MCF 10A (cell line): ENCODE data around the gene KIFBP. TPM values are rescaled to one million over a fixed set of nuclear protein-coding genes. Genes with fewer than 3 reads are reported as not detected.

Experiments used
- BruUV-seq: library from RNA; stranded (reverse); fragments of 400-500 nt; replicated peaks from 2 replicates; lab custom pipeline; 2021; lab: Mats Ljungman, UMichigan
- CTCF ChIA-PET: fragments of 300-600 bp; sonication (Branson Sonifier 250); formaldehyde crosslinking; extraction: SDS; loops from one replicate; lab custom pipeline; 2021; ENCODE audit warnings: antibody characterized with exemption, inconsistent platforms; lab: Yijun Ruan, JAX
- POLR2A ChIA-PET: fragments of 300-600, 350-650 bp; sonication (Branson Sonifier 250); formaldehyde crosslinking; extraction: SDS; loops from one replicate; lab custom pipeline; 2020; ENCODE audit warnings: antibody characterized with exemption, inconsistent platforms; lab: Yijun Ruan, JAX
- DNase-seq: peaks from one replicate; pipeline ENCODE4 v3.0.0-alpha.2; 2018; ENCODE audit not compliant: unreplicated experiment
- H3K27ac Mint-ChIP-seq: one replicate; pipeline ENCODE4 v1.8.0; 2022; ENCODE audit warnings: mild to moderate bottlenecking, low read depth, mixed read lengths; ENCODE audit not compliant: unreplicated experiment
- H3K27me3 Mint-ChIP-seq: one replicate; pipeline ENCODE4 v1.8.0; 2022; ENCODE audit warnings: mixed read lengths; ENCODE audit not compliant: insufficient read depth, unreplicated experiment
- H3K36me3 Mint-ChIP-seq: one replicate; pipeline ENCODE4 v1.8.0; 2022; ENCODE audit warnings: mild to moderate bottlenecking, moderate library complexity, mixed read lengths; ENCODE audit not compliant: insufficient read depth, unreplicated experiment
- H3K4me1 Mint-ChIP-seq: one replicate; pipeline ENCODE4 v1.8.0; 2022; ENCODE audit warnings: mixed read lengths; ENCODE audit not compliant: insufficient read depth, unreplicated experiment
- H3K4me3 Mint-ChIP-seq: one replicate; pipeline ENCODE4 v1.8.0; 2022; ENCODE audit warnings: mild to moderate bottlenecking, moderate library complexity, mixed read lengths; ENCODE audit not compliant: unreplicated experiment
- H3K9me3 Mint-ChIP-seq: one replicate; pipeline ENCODE4 v1.8.0; 2022; ENCODE audit warnings: mixed read lengths; ENCODE audit not compliant: unreplicated experiment
- CTCF ChIP-seq: fragments of 200-600 bp; IDR thresholded peaks from one replicate; pipeline ENCODE4 v1.8.0; 2022; ENCODE audit warnings: antibody characterized with exemption, mild to moderate bottlenecking; ENCODE audit not compliant: unreplicated experiment
- intact Hi-C: fragments of 100-400 bp; cut with micrococcal nuclease; formaldehyde crosslinking; loops from 2 replicates; pipeline ENCODE4 v1.14.1; 2022
- total RNA-seq: library from RNA; stranded (reverse); gene quantifications from 2 replicates; pipeline ENCODE4 v1.2.3, GENCODE V29; 2022

The KIFBP gene
- total RNA-seq, 1 experiment from 2014 or later: 20.9 TPM

DNA sequence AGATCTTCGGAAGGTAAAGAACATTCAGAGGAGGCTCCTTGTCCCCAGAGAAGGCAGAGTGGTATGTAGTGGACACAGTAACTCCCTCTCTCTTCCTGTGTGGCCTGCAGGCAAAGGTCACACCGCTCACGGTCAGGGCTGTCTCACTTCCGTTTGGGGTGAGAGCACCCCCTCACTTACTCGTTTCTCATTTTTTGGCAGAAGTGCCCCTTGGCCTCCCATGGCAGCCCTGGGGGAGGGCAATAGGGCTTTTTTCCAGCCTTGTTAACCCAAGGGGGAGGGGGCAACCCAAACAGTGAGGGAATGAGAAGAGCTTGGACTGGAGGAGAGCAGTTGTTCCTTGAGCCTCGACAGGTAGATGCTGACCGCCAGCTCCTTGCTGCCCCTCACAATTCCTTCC lies 67.5 kb downstream of the KIFBP start:
- H3K27ac Mint-ChIP-seq: no peak overlapping the region
- no peak overlapping the region for H3K4me3 Mint-ChIP-seq
- no peaks in the 10 kb centered on the region for H3K27me3 Mint-ChIP-seq
- no TSS peak for BruUV-seq
- intact Hi-C loops: no loop called here
- H3K36me3 Mint-ChIP-seq: no peaks in the 10 kb centered on the region
- ChIA-PET POLR2A (no interaction called here), CTCF (no interaction called here)
- H3K9me3 Mint-ChIP-seq: no peaks in the 10 kb centered on the region
- no peak for TF ChIP-seq CTCF
- H3K4me1 Mint-ChIP-seq: peaks cover 12% of the 10 kb centered on the region
- DNase-seq: no peak

DNA sequence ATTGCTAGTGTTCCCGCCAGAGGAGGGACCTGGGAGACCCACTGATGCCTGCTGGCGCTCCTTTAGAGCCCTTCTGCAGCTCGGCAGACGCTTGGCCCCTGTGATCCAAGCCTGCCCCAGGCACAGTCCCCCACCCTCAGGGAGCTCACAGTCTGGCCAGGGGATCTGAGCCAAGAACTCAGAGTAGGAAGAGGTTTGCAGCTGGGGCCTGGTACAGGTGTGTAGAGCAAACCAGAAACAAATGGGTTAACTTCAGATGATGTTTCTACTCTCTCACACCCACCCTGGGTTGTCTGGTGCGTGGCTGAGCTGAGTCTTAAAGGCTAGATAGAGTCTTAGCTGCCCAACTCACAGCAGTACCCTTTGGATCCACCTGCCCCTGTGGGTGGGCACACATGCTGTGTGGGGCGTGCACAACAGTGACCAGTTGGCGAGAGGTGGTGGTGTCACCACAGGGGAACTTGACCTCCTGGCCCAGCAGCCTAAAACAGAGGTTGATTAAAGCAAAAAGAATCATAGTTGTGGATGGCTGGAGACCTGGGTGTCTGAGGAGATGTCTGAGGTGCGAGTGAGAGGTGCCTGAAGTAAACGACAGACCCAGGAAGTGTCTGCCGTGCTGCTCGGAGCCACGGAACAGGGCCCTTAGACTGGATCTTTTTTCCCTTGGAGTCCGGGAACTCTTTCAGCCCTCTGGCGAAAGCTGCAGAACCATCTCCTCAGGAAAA lies 68.1 kb downstream of the KIFBP start:
- no peak overlapping the region for H3K27ac Mint-ChIP-seq
- ChIA-PET POLR2A (no interaction called here), CTCF (interaction anchor here (0.6 kb wide), 1 partner anchor 56 kb away, joined by 4 read pairs; no protein-coding TSS in a partner anchor)
- BruUV-seq: no TSS peak
- intact Hi-C loops: no loop called here
- DNase-seq: no peak
- H3K4me3 Mint-ChIP-seq: no peak overlapping the region
- H3K36me3 Mint-ChIP-seq: no peaks in the 10 kb centered on the region
- TF ChIP-seq CTCF: no peak
- H3K9me3 Mint-ChIP-seq: no peaks in the 10 kb centered on the region
- H3K4me1 Mint-ChIP-seq: peaks cover 12% of the 10 kb centered on the region
- no peaks in the 10 kb centered on the region for H3K27me3 Mint-ChIP-seq

GRCh38 chr10:69057261-69057950 lies 68.8 kb downstream of the KIFBP start:
- Mint-ChIP-seq H3K9me3 (no peaks in the 10 kb centered on the region), H3K27ac (no peak overlapping the region), H3K27me3 (no peaks in the 10 kb centered on the region), H3K4me3 (no peak overlapping the region), H3K36me3 (no peaks in the 10 kb centered on the region), H3K4me1 (peaks cover 12% of the 10 kb centered on the region)
- CTCF ChIA-PET: interaction anchor here (0.5 to 0.6 kb wide), 3 partner anchors 37 to 995 kb away, joined by 3 to 4 read pairs (median 3); partner anchors contain the start of gene MACROH2A2
- no TSS peak for BruUV-seq
- no peak for TF ChIP-seq CTCF
- no peak for DNase-seq
- intact Hi-C loops: no loop called here
- POLR2A ChIA-PET: interaction anchor here (0.6 kb wide), 1 partner anchor 14 kb away, joined by 4 read pairs; no protein-coding TSS in a partner anchor

GRCh38 chr10:69057951-69058297 lies 69.3 kb downstream of the KIFBP start:
- intact Hi-C loops: no loop called here
- no peaks in the 10 kb centered on the region for H3K9me3 Mint-ChIP-seq
- no peaks in the 10 kb centered on the region for H3K27me3 Mint-ChIP-seq
- no peak for TF ChIP-seq CTCF
- POLR2A ChIA-PET: interaction anchor here (0.6 kb wide), 1 partner anchor 14 kb away, joined by 4 read pairs; no protein-coding TSS in a partner anchor
- peaks cover 12% of the 10 kb centered on the region for H3K4me1 Mint-ChIP-seq
- no peak overlapping the region for H3K4me3 Mint-ChIP-seq
- no peaks in the 10 kb centered on the region for H3K36me3 Mint-ChIP-seq
- no TSS peak for BruUV-seq
- no peak overlapping the region for H3K27ac Mint-ChIP-seq
- CTCF ChIA-PET: interaction anchor here (0.5 to 1.2 kb wide), 3 partner anchors 36 to 995 kb away, joined by 3 to 4 read pairs (median 3); partner anchors contain the start of gene MACROH2A2
- no peak for DNase-seq
